Measurements from ENCODE around the gene UBE2E2.

Gene UBE2E2

GRCh38 chr3:23633261-23633960 lies 430.3 kb downstream of the UBE2E2 start:
- DNase-seq = no peak

GRCh38 chr3:23637339-23637738 lies 434.2 kb downstream of the UBE2E2 start:
- DNase-seq = no peak

- DNase-seq = no peak
Measured at GRCh38 chr3:23640471-23641146, 437.5 kb downstream of the UBE2E2 start.

Measured in stimulated activated CD4-positive, alpha-beta T cell treated with anti-CD3 and anti-CD28 coated beads, Interleukin-4, amount 100 ng/mL, for 24 hours (primary cell).